RWPE2 (cell line): ENCODE data around the gene EPS15.

Experiments used
- ATAC-seq: fragments of 200-7000 bp; cut with Tn5 transposase; 3 replicates; pipeline ENCODE4 v1.9.1; 2021; ENCODE audit warnings: low read depth
- DNase-seq: peaks from one replicate; pipeline ENCODE4 v3.0.0-alpha.2; 2020; ENCODE audit warnings: low spot score
- H3K27ac ChIP-seq: fragments of 450-650 bp; 2 replicates; pipeline ENCODE4 v1.5.1; 2017; ENCODE audit warnings: mild to moderate bottlenecking; ENCODE audit not compliant: poor library complexity, severe bottlenecking
- H3K27me3 ChIP-seq: fragments of 250-450 bp; sonication (Bioruptor Pico); 2 replicates; pipeline ENCODE4 v1.5.1; 2021; ENCODE audit warnings: mild to moderate bottlenecking, moderate library complexity; ENCODE audit not compliant: insufficient read depth, poor library complexity, severe bottlenecking
- H3K36me3 ChIP-seq: fragments of 250-450 bp; sonication (Bioruptor Pico); 2 replicates; pipeline ENCODE4 v1.5.1; 2020; ENCODE audit warnings: low read depth, mild to moderate bottlenecking, moderate library complexity
- H3K4me1 ChIP-seq: fragments of 250-450 bp; sonication (Bioruptor Pico); 2 replicates; pipeline ENCODE4 v1.5.1; 2021; ENCODE audit warnings: mild to moderate bottlenecking, moderate library complexity; ENCODE audit not compliant: insufficient read depth, poor library complexity, severe bottlenecking
- H3K4me3 ChIP-seq: fragments of 250-450 bp; sonication (Bioruptor Pico); 2 replicates; pipeline ENCODE4 v1.5.1; 2021; ENCODE audit warnings: mild to moderate bottlenecking, moderate library complexity; ENCODE audit not compliant: severe bottlenecking
- H3K9me3 ChIP-seq: fragments of 250-450 bp; sonication (Bioruptor Pico); 2 replicates; pipeline ENCODE4 v1.5.1; 2021; ENCODE audit warnings: mild to moderate bottlenecking, moderate library complexity; ENCODE audit not compliant: severe bottlenecking
- TF ChIP-seq, protein P1 (sequence below): fragments of 450-650 bp; IDR thresholded peaks from one replicate; pipeline ENCODE4 v1.5.1; 2017; ENCODE audit warnings: mild to moderate bottlenecking, moderate library complexity; ENCODE audit not compliant: poor library complexity, severe bottlenecking

Gene EPS15

DNA sequence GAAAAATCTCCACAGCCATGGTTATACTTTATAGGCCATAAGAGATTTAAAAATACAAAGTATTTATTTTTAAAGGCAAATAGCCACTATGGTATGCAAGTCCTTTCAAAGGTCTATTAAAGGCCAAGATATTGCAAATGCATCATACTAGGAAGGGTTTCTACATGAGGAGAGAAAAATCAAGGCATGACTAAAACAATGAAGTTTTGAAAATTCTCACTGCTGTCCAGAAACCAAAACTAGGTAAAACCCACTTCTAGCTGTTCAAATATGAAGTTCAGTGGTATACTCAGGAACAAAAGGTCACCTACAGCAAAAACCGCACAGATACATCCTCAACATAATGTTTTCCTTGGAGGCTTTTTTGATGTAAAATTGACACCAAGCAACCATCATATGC, 75.0 kb downstream of the EPS15 start:
- TF ChIP-seq, protein P1, sequence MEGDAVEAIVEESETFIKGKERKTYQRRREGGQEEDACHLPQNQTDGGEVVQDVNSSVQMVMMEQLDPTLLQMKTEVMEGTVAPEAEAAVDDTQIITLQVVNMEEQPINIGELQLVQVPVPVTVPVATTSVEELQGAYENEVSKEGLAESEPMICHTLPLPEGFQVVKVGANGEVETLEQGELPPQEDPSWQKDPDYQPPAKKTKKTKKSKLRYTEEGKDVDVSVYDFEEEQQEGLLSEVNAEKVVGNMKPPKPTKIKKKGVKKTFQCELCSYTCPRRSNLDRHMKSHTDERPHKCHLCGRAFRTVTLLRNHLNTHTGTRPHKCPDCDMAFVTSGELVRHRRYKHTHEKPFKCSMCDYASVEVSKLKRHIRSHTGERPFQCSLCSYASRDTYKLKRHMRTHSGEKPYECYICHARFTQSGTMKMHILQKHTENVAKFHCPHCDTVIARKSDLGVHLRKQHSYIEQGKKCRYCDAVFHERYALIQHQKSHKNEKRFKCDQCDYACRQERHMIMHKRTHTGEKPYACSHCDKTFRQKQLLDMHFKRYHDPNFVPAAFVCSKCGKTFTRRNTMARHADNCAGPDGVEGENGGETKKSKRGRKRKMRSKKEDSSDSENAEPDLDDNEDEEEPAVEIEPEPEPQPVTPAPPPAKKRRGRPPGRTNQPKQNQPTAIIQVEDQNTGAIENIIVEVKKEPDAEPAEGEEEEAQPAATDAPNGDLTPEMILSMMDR, result no peak
- peaks cover 53% of the 10 kb centered on the region for H3K36me3 ChIP-seq
- no peak overlapping the region for H3K27ac ChIP-seq
- no peak for DNase-seq
- H3K27me3 ChIP-seq, result no peaks in the 10 kb centered on the region
- no peak overlapping the region for H3K4me3 ChIP-seq
- H3K9me3 ChIP-seq, result no peaks in the 10 kb centered on the region
- no peaks in the 10 kb centered on the region for H3K4me1 ChIP-seq
- ATAC-seq, result no peak

DNA sequence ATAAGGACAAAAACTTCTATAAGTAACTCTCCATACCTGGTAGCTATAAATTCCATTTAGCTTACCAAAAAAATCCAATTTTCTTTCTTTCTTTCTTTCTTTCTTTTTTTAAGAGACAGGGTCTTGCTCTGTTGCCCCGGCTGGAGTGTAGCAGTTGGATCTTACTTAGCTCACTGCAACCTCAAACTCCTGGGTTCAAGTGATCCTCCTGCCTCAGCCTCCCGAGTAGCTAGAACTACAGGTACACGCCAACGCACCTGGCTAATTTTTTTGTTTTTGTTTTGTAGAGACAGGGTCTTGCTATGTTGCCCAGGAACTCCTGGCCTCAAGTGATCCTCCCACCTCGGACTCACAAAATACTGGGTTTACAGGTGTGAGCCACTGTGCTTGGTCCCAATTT, 75.5 kb downstream of the EPS15 start:
- no peak overlapping the region for H3K27ac ChIP-seq
- TF ChIP-seq, protein P1, result no peak
- DNase-seq, result no peak
- H3K36me3 ChIP-seq, result peaks cover 53% of the 10 kb centered on the region
- no peak for ATAC-seq
- no peak overlapping the region for H3K4me3 ChIP-seq
- no peaks in the 10 kb centered on the region for H3K27me3 ChIP-seq
- H3K9me3 ChIP-seq, result no peaks in the 10 kb centered on the region
- no peaks in the 10 kb centered on the region for H3K4me1 ChIP-seq

DNA sequence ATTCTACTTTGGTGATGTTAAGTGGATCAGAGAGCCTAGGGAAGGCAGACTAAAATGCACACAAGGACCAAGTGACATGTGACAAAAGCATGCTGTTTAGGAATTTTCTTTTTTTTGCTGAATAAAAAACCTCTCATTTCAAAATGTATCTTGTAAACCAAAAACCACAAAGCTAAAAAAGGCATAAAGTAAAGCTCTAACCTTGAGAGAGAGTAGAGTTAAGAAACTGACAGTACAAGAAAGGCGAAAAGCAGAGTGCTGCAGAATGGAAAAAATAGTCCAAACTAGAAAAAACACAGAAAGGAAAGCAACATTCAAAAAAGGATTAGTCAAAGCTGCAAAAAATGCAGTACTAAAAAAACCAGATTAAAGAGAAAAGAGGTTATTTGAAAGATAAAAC, 76.5 kb downstream of the EPS15 start:
- ATAC-seq, result no peak

DNA sequence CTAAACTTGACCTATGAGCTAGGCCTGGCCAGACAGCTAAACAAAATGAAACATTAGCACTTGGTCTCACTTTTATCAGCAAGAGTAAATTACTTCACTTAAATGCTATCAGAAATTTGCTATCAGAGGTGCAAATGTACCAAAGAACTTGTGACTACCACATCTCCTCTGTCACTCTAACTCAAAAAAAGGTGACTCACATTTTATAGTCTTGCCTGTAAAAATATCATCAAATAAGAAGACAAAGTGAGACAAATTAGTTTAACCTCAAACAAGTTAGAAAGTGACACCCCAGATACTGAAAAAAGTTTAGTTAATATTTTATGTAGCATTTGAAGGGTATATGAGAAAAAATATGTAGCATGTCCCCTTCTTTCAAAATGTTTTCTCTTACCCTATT, 76.9 kb downstream of the EPS15 start:
- TF ChIP-seq, protein P1, result no peak
- Histone ChIP-seq H3K27me3 (no peaks in the 10 kb centered on the region), H3K9me3 (no peaks in the 10 kb centered on the region), H3K4me3 (no peak overlapping the region), H3K27ac (no peak overlapping the region), H3K36me3 (peaks cover 60% of the 10 kb centered on the region), H3K4me1 (no peaks in the 10 kb centered on the region)
- no peak for DNase-seq
- ATAC-seq, result no peak

More for the DNA sequence above, 76.5 kb downstream of the EPS15 start:
- Histone ChIP-seq H3K9me3 (no peaks in the 10 kb centered on the region), H3K36me3 (peaks cover 62% of the 10 kb centered on the region), H3K27ac (no peak overlapping the region), H3K4me3 (no peak overlapping the region), H3K4me1 (no peaks in the 10 kb centered on the region), H3K27me3 (no peaks in the 10 kb centered on the region)
- TF ChIP-seq, protein P1, result no peak
- no peak for DNase-seq

DNA sequence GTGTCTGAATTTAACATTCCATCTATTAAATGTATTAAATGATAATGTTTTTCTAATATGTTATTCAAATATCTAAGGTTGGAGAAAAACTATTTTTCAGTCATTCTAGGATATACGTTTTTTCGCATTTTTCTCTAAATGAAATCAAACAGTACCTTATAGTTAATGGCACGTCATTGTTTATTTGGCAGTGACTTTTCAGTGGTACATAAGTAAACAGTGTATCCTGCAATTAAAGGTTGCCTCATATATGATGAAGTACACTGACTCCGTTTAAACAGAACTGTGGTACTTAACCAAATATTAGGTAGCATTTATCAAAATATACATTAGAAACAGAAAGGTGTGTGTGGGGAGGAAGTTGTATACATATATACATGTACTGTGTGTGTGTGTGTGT, 79.2 kb downstream of the EPS15 start:
- H3K36me3 ChIP-seq, result peaks cover 60% of the 10 kb centered on the region
- H3K4me1 ChIP-seq, result no peaks in the 10 kb centered on the region
- no peak overlapping the region for H3K4me3 ChIP-seq
- DNase-seq (no peak), ATAC-seq (no peak)
- H3K27me3 ChIP-seq, result no peaks in the 10 kb centered on the region
- TF ChIP-seq, protein P1, result no peak
- no peaks in the 10 kb centered on the region for H3K9me3 ChIP-seq
- no peak overlapping the region for H3K27ac ChIP-seq
